Measurements from ENCODE around the gene PLEKHA7. TPM values are rescaled to one million over a fixed set of nuclear protein-coding genes. Genes with fewer than 3 reads are reported as not detected.

PLEKHA7 gene
- total and polyA plus RNA-seq, 7 donors: 0.74 to 2.6 (median 1.2) TPM

GRCh38 chr11:16831316-16832192, 182.7 kb downstream of the PLEKHA7 start:
- H3K27me3 ChIP-seq (ENCODE audit: insufficient read depth in 3 of 3, low read length in 2 of 3): no peaks in the 10 kb centered on the region
- intact Hi-C loops (cut with DNase I): no loop called here
- H3K36me3 ChIP-seq (ENCODE audit: insufficient read depth in 1 of 2, low read depth in 1 of 2): no peaks in the 10 kb centered on the region
- no peaks in the 10 kb centered on the region for H3K9me3 ChIP-seq
- ATAC-seq (no peak), DNase-seq (no peak)
- H3K27ac ChIP-seq: no peak overlapping the region
- WGBS, 3 donors: 69 to 78% (median 74%) methylated on average over 10 of the region's 10 CpGs
- H3K4me1 ChIP-seq: no peaks in the 10 kb centered on the region
- no peak overlapping the region for H3K4me3 ChIP-seq
- no peak for TF ChIP-seq CTCF (IDR thresholded peaks at IDR 0.05)

- no peaks in the 10 kb centered on the region for H3K27me3 ChIP-seq (ENCODE audit: insufficient read depth in 3 of 3, low read length in 2 of 3)
- H3K9me3 ChIP-seq: no peaks in the 10 kb centered on the region
- H3K4me1 ChIP-seq: no peaks in the 10 kb centered on the region
- H3K27ac ChIP-seq: no peak overlapping the region
- no peak overlapping the region for H3K4me3 ChIP-seq
- no peak for TF ChIP-seq CTCF (IDR thresholded peaks at IDR 0.05)
- no peaks in the 10 kb centered on the region for H3K36me3 ChIP-seq (ENCODE audit: insufficient read depth in 1 of 2, low read depth in 1 of 2)
- 82 to 89% (median 83%) methylated on average over 2 of the region's 2 CpGs for WGBS, 3 donors
- intact Hi-C loops (cut with DNase I): loop anchor here in 1 of 2 donors (10.0 kb wide), 1 partner anchor 238 kb away; no protein-coding TSS in a partner anchor
- DNase-seq: no peak
- no peak for ATAC-seq
These were observed 187.1 kb downstream of the PLEKHA7 start for GRCh38 chr11:16827139-16827538.

GRCh38 chr11:16825968-16826367, 188.2 kb downstream of the PLEKHA7 start:
- H3K4me3 ChIP-seq: no peak overlapping the region
- 78 to 87% (median 80%) methylated on average over 9 of the region's 9 CpGs for WGBS, 3 donors
- intact Hi-C loops (cut with DNase I): loop anchor here in 1 of 2 donors (10.0 kb wide), 1 partner anchor 239 kb away; no protein-coding TSS in a partner anchor
- H3K27me3 ChIP-seq (ENCODE audit: insufficient read depth in 3 of 3, low read length in 2 of 3): no peaks in the 10 kb centered on the region
- H3K9me3 ChIP-seq: no peaks in the 10 kb centered on the region
- no peaks in the 10 kb centered on the region for H3K36me3 ChIP-seq (ENCODE audit: insufficient read depth in 1 of 2, low read depth in 1 of 2)
- H3K27ac ChIP-seq: no peak overlapping the region
- ATAC-seq (no peak), DNase-seq (no peak)
- TF ChIP-seq CTCF (IDR thresholded peaks at IDR 0.05): no peak
- H3K4me1 ChIP-seq: no peaks in the 10 kb centered on the region

GRCh38 chr11:16825101-16825500, 189.1 kb downstream of the PLEKHA7 start:
- ATAC-seq (no peak), DNase-seq (no peak)
- intact Hi-C loops (cut with DNase I): loop anchor here in 1 of 2 donors (10.0 kb wide), 1 partner anchor 240 kb away; no protein-coding TSS in a partner anchor
- no peak for TF ChIP-seq CTCF (IDR thresholded peaks at IDR 0.05)
- no peaks in the 10 kb centered on the region for H3K36me3 ChIP-seq (ENCODE audit: insufficient read depth in 1 of 2, low read depth in 1 of 2)
- no peak overlapping the region for H3K4me3 ChIP-seq
- no peaks in the 10 kb centered on the region for H3K27me3 ChIP-seq (ENCODE audit: insufficient read depth in 3 of 3, low read length in 2 of 3)
- H3K4me1 ChIP-seq: peaks cover 5% of the 10 kb centered on the region
- H3K27ac ChIP-seq: no peak overlapping the region
- no peaks in the 10 kb centered on the region for H3K9me3 ChIP-seq
- WGBS, 3 donors: 87 to 88% (median 88%) methylated on average over 5 of the region's 5 CpGs
